Measurements from ENCODE around the gene AGXT2.

GRCh38 chr5:35032356-35032755 is 15.4 kb downstream of the AGXT2 start:
- no peak for TF ChIP-seq CTCF (conservative IDR thresholded peaks at IDR 0.05; ENCODE audit: low read depth, low read length)
- TF ChIP-seq EZH2 (IDR thresholded peaks at IDR 0.05; ENCODE audit: low read length, unreplicated experiment): no peak
